ENCODE results near the gene MMRN2.
"Not testable (repeated sequence)": the region's sequence is repeated elsewhere in the genome, so short reads cannot be mapped to it uniquely, and the experiment has no call there.

MMRN2 gene

DNA sequence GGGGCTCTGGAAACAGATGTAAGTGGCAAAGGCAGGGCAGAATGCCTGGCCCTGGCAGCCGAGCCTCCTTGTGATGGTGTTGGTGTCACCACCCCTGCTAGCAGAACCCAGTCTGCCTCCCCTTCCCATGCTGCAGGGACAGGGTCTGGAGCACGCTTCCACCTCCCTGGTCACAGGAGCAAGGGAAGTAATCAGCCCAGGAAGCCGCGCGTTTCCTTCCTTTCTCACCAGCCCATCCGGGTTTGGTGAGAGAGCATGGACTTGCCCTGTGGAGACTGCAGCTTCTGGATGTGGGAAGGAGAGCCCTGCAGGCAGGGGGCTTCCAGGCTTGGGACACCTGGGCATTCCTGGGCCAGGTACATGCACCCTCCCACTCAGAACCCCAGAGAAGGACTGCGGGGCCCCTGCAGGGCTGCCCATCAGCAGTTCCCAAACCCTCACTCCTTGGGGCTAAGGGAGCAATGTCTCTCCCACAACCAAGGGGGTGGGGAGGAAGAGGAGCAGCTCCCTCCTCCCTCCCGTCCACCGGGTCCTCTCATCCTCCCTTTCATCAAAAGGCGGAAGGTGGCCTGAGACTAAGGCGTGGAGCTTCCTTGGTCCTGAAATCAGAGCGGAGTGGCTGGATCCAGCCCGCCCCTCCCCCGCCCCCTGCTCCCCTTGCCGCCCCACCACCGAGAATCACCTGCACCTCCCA, 1.8 kb downstream of the MMRN2 start:
- DNase-seq, result no peak

DNA sequence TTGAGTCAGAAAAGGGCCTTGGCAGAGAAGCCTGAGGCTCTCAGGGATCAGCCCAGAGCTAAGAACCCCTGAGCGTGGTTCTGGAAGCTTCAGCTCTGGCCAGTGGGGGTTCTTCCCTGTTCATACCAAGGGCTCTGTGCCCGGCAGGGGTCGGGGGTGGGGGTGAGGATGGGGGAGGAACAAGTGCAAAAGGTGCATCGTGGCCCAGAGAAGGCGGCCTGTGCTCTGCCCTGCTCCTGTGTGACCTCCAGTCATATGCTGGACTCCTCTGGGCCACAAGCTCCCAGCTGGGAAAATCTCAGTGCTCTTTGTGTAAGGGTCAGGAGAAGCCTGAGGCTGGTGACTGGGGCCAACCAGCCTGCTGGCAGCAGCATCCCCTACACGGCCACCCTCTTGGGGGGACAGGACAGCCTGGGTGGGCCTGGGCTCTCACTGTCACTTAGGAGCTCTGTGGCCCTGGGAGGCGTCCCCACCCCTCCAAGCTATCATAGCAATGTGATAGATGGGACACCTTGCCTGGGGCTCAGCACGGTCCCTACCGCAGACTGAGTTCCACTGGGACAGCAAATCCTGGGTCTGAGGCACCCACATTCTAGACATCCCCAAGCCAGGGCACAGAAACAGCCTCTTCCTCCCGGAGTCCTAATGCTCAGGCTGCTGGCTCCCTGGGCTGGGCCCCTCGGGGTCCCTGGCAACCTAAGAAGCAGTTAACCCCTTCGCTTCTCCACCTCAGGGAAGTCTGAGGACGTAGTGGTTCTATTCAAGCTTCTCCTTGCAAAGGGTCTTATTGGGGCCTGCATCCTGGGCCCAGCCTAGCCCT, 2.5 kb downstream of the MMRN2 start:
- no peak for DNase-seq

DNA sequence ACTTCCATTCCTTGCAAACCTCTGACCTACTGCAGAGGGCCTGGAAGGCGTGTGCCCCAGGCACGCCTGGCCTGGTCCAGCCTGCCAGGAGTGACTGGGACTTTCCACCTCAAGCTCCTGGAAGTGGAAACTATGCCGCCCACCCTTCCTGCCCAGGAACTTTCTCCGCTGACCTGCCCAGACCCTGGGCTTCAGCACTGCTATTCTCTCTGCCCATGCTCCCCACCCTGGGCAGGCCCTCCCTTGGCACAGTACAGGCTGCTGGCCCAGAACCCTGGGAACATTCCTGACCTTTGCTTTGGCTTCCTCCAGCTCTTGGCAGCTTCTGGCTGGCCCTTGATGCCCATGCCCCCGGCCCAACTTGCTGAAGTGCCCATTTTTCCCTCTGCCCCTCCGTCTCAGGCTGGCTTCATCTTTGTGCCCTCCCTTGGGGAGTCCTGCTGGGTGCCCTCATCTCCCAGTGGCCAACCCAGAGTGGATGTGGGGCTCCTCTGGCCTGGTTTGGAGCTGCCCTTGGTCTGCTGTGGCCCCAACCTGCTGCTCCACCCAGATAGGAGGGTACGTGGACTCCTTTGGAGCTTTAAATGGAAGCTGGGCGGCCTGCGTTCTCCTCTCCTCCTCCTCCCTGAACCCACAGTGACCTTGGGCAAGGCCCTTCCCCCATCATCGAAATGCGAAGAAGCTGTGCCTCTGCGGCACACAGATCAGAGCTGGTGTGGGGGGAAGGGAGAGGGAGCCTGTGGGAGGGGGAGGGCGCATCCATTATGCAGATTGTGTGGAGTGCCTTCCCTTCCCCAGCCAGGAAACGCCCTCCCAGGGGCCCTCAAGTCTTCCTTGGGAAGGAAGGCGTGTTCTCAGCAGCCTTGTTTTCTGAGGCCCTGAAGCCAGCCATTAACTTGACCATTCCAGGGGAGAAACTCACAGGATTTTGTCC, 3.4 kb downstream of the MMRN2 start:
- DNase-seq, result no peak

DNA sequence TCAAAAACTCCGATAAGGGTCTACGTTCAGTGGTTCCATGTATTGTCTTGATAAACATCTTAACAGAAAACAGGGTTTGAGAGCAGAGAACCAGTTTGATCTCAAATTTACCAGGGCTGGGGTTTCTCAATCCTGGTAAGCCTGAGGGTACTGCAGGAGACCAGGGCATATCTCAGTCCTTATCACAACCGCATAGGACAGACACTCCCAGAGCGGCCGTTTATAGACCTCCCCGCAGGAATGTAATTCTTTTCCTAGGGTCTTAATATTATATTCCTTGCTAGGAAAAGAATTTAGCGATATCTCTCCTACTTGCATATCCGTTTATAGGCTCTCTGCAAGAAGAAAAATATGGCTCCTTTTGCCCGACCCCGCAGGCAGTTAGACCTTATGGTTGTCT, 4.7 kb downstream of the MMRN2 start:
- DNase-seq, result not testable (repeated sequence)

DNA sequence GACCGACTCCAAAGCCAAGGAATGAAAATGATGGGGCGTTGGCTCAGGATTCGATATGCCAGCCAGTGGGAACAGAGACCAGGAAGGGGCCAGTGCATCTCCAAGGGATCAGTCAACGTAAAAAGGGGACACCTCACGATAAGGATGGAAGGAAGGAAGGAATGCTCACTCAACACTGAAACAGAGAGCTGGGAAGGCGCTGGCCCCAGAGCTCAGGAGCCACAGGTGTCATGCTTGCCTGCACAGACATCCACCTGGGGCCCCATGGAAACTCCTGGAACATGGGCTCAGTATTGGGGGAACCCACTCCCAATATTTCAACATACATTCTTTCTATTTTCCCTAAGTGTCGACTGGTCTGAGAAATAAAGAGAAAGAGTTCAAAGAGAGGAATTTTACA, 5.3 kb downstream of the MMRN2 start:
- no peak for DNase-seq

DNA sequence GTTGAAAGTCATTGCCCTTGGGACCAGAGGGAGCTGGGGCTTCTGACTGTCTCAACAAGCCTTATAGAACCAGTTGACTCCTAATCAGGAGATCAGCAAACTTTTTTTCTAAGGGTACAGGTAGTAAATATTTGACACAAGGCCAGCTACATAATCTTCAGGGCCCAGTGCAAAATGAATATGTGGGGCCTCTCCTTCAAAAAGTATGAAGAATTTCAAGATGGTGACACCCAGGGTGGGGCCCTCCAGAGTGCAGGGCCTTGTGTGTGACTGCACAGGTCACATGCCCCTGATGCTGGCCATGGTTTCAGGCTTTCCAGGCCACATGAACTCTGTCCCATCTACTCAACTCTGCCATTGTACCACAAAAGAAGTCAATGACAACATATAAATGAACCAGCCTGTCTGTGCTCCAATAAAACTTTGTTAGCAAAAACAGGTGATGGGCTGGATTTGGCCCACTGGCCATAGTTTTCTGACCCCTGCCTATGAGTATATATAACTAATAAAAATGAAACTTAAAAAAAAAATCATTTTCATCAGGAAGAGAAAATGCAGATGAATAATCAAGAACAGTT, 6.1 kb downstream of the MMRN2 start:
- DNase-seq, result no peak

DNA sequence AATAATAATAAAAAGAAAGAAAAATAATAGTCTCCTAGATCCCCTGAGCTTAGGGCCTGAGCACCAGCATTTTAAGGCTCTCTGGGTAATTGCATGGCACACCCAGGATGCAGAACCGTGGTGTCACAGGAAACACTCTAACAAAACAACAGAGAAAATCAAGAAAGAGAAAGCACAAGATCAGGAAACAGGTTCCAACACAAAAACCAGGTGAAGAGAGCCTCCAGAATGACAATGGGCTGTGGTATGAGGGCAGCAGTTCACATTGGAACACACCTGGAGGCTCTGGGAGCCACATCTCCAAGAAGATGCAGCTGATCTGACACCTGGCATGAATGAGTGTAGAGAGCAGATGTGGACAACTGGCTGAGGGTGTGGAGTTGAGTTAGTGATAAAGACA, 7.1 kb downstream of the MMRN2 start:
- DNase-seq, result no peak

DNA sequence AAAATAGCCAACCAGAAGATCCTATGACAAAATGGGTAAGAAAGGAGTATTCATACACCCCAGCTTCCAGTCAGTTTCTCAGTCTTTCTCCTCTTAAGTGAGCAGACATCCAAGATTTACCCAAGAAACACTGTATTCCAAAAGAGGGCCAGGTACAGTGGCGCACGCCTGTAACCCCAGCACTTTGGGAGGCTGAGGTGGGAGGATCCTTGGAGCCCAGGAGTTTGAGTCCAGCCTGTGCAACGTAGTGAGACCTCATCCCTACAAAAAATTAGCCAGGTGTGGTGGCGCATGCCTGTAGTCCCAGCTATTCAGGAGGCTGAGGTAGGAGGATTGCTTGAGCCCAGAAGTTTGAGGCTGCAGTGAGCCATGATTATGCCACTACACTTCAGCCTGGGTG, 9.6 kb downstream of the MMRN2 start:
- not testable (repeated sequence) for DNase-seq

DNA sequence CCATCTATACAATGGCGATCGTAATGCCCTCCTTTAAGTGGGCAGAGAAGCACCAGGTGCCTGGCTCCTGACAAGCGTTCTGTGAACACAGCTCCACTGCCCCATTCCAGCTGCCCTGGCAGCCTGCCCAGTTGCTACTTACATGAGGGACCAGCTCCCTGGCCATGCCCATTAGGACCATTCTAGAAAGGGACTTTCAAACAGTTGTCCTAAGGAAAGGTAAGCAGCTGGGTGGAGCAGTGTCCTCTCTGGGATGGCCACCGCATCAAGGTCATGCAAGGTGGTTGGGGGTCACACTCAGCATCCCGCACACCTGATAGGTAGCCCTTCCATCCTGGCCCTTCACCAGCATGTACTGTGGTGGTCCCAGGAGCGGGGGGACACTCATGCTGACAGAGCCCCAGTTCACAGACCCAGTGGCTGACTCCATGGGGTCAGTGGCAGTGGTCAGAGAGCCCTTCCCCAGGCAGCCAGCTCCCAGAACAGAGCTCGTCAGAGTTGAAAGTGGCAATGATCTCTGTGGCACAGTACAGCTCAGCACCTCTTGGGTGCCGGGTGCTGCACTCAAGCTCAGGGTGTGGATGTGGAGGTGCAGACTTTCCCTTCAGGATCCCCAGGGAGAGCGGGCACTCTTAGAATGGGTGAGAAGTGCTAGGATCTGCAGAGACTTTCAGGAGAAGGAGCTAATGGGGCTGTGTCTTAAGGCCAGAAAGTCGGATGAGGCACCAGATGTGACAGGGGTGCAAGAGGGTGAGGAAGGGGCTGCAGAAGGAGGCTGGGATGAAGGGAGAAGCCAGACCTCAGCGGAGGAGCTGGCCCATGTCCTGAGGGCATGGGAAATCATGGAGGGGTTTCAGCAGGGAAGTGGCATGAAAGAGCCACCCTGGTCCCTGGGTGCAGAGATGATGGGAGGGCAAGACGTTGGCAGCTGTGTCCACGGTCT, 10.9 kb downstream of the MMRN2 start:
- DNase-seq, result no peak

DNA sequence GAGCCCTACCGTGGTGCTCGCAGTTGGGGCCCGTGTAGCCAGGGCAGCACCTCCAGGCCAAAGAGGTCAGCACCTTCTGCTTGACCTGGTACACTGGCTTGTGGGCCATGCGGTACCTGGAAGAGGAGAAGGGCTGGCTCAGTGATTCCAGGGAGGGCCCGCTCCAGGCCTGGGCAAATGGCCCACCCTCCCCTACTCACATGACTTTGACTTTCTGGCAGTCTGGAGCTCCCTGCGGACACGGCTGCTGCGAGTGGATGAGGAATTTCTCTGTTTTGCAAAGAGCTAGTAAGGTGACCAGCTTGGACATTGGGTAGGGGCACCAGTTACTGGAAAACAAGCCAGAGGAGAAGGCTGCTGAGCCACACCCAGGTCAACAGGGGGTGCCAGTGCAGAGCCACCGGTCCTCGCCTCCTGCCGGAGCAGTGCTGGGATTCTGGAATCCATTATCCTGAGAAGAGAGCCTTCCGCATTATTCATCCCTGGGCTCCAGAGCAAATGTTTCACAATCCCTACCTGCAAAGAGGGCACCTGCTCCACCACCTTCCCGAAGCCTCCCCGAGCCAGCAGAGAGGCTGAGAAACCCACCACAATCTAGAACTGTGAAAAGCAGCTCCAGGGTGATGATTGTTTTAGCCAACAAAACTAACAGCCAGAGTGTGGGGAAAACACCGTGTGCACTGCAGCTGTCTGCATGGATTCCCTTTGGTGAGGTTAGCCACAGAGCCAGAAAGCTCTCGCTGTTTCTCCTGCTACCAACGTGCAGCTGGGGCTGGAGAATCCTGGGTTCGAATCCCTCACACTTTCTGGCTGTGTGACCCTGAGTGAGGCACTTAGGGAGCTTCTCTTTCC, 11.8 kb downstream of the MMRN2 start:
- DNase-seq, result no peak

DNA sequence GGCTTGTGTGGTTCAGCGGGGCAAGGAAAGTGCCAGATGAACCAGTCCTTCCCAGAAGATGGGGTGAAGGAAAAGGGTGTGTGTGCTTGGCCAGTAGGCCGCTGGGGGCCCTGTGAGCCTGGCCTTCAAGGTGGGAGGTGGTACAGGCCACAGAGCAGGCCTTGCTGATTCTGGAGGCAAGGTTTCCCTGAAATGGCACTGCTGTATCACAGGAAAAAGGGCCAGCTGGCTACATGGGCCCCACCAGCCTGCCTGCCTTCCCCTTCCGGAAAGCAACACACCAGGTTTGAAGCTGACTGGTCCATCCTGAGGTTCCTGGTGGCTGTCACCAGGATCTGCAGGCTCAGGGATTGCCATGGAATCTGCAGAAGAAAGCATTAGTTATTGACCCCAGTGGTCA, 12.5 kb downstream of the MMRN2 start:
- DNase-seq, result no peak

DNA sequence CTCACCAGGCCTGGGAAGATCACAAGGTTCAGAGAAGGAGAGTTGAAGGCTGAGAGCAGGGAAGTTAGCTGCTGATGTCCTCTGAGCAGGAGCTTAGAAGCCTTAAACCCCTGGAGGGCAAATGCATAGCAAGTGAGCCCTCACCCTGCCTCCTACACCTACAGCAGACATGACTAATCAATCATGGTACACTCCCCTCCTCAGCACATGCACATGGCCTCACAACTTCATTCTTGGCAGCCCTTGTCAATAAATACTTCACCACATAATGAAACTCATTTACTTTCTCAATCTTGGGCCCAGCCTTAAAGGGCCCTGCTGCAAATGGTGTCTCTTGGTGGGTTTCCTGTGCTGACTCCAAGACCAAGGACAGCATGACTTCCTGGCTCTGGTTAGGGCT, 12.9 kb downstream of the MMRN2 start:
- no peak for DNase-seq

DNA sequence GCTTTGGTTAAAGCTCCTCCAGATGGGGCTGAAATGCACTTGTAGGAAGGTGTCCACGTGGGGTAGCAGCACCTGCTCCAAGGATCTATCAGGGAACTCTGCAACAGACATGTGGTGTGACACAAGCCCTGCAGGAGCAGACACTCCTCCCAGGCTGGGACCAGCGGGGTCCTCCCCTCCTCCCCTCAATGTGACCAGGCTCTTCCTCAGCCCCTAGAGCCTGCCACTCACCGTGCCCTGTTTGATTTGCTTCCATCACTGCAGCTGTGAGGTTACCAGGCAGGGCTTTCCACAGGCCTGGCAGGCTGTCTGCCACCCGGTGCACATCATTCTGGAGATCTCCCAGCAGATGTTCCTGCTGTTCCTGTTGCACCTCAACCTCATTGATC, 13.4 kb downstream of the MMRN2 start:
- DNase-seq, result no peak

DNA sequence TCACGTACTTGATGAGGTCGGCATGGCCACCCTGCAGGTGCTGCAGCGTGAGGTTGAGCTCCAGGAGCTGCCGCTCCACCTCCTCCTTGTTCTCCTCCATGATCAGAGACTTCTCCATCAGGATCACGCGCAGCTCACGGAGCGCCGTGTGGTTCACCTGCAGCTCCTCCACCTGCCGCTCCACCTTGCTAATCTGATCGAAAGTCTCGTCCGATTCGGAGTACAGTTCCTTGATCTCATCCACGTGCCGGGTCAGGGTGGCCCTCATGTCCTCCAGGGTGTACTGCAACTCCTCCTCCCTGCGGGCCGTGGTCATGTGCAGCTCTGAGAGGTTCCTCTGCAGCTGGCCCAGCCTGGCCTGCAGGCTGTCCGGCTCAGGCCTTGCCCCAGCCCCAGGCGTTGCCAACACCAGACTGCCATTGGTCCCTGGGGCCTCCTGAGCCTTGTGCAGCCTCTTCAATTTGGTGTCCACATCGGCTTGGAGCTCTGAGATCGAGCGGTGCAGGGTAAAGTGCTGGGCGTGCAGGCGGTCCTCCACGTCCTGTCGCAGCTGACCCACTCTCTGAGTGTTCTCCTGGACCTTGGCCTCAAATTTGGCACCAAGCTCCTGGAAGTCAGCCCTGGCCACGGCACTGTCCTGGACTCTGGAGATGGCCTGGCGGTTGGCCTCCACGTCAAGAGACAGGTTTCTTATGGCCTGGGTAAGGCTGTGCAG, 13.9 kb downstream of the MMRN2 start:
- DNase-seq, result no peak

DNA sequence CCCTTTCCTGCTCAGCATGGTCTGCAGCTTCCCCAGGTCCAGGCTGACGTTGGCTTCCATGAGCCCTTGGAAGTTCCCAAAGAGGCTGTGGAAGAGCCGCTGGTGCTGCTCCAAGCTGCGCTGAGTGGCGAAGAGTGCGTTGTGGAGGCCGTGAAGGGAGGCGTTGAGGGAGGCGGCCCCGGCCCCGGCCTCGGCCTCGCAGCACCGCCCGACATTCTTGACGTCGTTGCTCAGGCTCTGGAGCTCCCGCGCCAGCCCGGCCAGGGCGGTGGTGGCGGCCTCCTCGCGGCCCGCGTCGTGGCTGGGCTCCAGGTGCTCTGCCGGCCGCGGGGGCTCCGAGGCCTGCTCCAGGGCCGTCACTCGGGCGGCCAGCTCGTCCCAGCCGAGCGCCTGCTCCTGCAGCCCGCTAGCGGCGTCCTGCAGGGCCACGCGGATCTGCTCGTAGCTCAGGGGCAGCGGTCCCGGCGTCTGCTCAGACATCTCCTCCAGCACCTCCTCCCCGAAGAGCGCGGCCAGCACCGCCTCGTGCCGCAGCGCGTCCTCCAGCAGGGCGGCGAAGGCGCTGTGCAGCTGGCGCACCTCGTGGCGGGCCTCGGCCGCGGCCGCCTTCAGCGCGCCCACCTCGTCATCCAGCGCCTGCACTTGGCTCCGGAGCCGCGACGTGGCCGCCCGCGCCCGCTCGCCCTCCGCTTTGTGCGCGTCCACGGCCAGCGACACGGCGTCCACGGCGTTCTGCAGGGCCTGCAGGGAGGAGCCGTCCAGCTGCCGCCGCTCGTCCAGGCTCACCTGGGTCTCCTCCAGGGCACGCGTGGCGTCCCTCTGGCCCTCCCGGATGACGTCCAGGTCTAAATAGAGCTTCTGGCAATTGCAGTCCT, 14.7 kb downstream of the MMRN2 start:
- no peak for DNase-seq

DNA sequence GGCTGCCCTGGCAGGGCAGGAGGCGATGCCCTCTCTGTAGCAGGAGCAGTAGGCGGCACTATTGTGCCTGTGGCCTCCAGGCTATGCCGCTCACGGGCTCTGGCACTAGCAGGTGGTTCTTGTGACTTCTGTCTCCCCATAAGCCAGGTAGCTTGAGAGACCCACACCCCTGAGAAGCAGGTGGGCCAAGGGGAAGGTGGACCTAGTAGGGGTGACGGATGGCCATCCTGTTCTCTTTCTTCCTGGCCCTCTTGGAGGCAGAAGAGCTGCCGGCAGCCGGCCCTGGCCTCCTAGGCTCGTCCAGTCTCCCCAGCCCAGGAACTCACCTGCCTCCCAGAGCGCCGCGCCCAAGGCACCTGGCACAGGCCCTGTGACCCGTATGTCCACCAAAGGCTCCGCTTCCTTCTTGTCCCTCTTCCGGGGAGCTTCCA, 15.4 kb downstream of the MMRN2 start:
- no peak for DNase-seq

DNA sequence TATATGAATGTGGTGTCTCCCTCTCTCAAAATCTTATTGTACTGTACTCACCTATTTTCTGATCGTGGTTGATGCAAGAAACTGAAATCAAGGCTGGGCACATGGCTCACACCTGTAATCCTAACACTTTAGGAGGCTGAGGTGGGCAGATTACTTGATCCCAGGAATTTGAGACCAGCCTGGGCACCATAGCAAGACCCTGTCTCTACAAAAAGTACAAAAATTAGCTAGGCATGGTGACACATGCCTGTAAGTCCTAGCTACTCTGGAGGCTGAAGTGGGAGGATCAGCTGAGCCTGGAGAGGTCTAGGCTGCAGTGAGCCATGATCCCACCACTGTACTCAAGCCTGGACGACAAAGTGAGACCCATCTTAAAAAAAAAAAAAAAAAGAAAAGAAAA, 16.0 kb downstream of the MMRN2 start:
- DNase-seq, result no peak

DNA sequence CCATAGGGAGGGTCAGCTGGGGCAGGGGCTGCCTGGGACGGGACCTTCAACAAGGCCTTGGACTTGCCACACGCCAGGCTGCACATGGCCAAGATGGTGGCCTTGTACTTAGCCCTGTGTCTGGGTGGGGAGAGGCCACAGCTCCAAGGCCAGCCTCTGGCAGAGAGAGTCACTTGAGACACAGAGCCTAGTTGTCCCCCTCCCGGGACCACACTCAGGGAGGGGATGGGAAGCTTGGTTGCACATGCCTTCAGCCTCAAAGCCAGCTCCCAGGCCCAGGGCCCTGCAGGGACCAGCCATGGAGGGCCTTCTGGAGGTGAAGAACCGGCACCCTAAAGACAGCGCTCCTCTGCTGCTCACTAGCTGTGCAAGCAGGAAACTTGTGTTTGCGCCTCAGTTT, 16.7 kb downstream of the MMRN2 start:
- no peak for DNase-seq

DNA sequence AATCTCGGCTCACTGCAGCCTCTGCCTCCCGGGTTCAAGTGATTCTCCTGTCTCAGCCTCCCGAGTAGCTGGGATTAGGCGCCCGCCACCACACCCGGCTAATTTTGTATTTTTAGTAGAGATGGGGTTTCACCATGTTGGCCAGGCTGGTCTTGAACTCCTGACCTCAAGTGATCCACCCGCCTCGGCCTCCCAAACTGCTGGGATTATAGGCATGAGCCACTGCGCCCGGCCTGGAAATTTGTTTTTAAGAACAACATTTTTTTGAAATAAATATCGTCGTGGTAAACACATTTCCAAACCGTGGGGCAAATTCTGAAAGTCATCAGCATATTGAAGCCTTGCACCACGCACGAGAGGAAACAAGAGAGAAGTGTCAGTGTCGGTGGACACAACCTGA, 17.3 kb downstream of the MMRN2 start:
- not testable (repeated sequence) for DNase-seq

Measured in suppressor macrophage treated with lipopolysaccharide for 1 hour (primary cell).